SK-N-SH (cell line): ENCODE measurements around the gene SMIM1. TPM values are rescaled to one million over a fixed set of nuclear protein-coding genes. Genes with fewer than 3 reads are reported as not detected.

Experiments used
- CTCF ChIA-PET: fragments of 300-600, 350-600 bp; formaldehyde crosslinking; extraction: SDS; loops from one replicate; lab custom pipeline; 2021; lab: Yijun Ruan, JAX
- POLR2A ChIA-PET: fragments of 350-600 bp; sonication (Branson Sonifier 250); formaldehyde crosslinking; extraction: SDS; loops from one replicate; lab custom pipeline; 2020; ENCODE audit warnings: antibody characterized with exemption, inconsistent platforms; lab: Yijun Ruan, JAX
- DNase-seq: peaks from one replicate; pipeline ENCODE4 v3.0.0; 2012
- H2AFZ ChIP-seq: fragments of 200-600 bp; sonication (generic); 2 replicates; pipeline ENCODE4 v1.8.1; 2016; ENCODE audit warnings: antibody characterized with exemption, mild to moderate bottlenecking, low read depth
- H3F3A ChIP-seq: fragments of 200-600 bp; sonication (generic); replicated peaks from 2 replicates; pipeline ENCODE3; 2016; ENCODE audit warnings: antibody characterized with exemption, mild to moderate bottlenecking; ENCODE audit not compliant: insufficient read depth
- H3K27ac ChIP-seq, 2 experiments: fragments of 200-500 bp in 1 of 2; fragments of 200-600 bp in 1 of 2; sonication (Bioruptor generic) in 1 of 2; sonication (generic), shearing (Covaris generic) in 1 of 2; 2 replicates each; pipeline versions ENCODE4 v1.5.1 to v1.6.1; 2014 to 2016; ENCODE audit warnings: low read depth in 2 of 2, inconsistent platforms in 1 of 2, low read length in 1 of 2, mild to moderate bottlenecking in 1 of 2, mixed read lengths in 1 of 2
- H3K27me3 ChIP-seq: fragments of 200-600 bp; sonication (generic), shearing (Covaris generic); 2 replicates; pipeline ENCODE4 v1.6.1; 2016; ENCODE audit warnings: mixed run types; ENCODE audit not compliant: insufficient read depth
- H3K36me3 ChIP-seq, 2 experiments: fragments of 200-500 bp in 1 of 2; fragments of 200-600 bp in 1 of 2; sonication (Bioruptor generic) in 1 of 2; sonication (generic) in 1 of 2; replicated peaks in 1 of 2; 2 replicates each; pipeline versions ENCODE3 to v1.5.1; 2014 to 2016; ENCODE audit warnings: low read length in 1 of 2, mild to moderate bottlenecking in 1 of 2; ENCODE audit not compliant: insufficient read depth in 2 of 2, control insufficient read depth in 1 of 2
- H3K4me1 ChIP-seq, 2 experiments: fragments of 200-500 bp in 1 of 2; fragments of 200-600 bp in 1 of 2; sonication (Bioruptor generic) in 1 of 2; sonication (generic), shearing (Covaris generic) in 1 of 2; 2 replicates each; pipeline versions ENCODE4 v1.5.1 to v1.6.1; 2014 to 2016; ENCODE audit warnings: low read depth in 1 of 2, low read length in 1 of 2, mixed run types in 1 of 2; ENCODE audit not compliant: insufficient read depth in 2 of 2, control insufficient read depth in 1 of 2
- H3K4me2 ChIP-seq: fragments of 200-600 bp; sonication (generic), shearing (Covaris generic); 2 replicates; pipeline ENCODE4 v1.6.1; 2017; ENCODE audit warnings: mixed run types
- H3K4me3 ChIP-seq, 2 experiments: fragments of 200-500 bp in 1 of 2; fragments of 200-600 bp in 1 of 2; sonication (Bioruptor generic) in 1 of 2; sonication (generic), shearing (Covaris generic) in 1 of 2; 2 replicates each; pipeline versions ENCODE4 v1.5.1 to v1.8.1; 2014 to 2016; ENCODE audit warnings: low read depth in 2 of 2, inconsistent platforms in 1 of 2, low read length in 1 of 2, mild to moderate bottlenecking in 1 of 2, mixed read lengths in 1 of 2, moderate library complexity in 1 of 2
- H3K79me2 ChIP-seq: fragments of 200-600 bp; sonication (generic); 2 replicates; pipeline ENCODE4 v1.8.1; 2017; ENCODE audit warnings: mild to moderate bottlenecking; ENCODE audit not compliant: insufficient read depth
- H3K9ac ChIP-seq: fragments of 200-600 bp; sonication (generic); 2 replicates; pipeline ENCODE4 v1.6.1; 2017; ENCODE audit warnings: mixed run types
- H3K9me2 ChIP-seq: fragments of 200-600 bp; sonication (generic); 2 replicates; pipeline ENCODE4 v1.6.1; 2017; ENCODE audit warnings: mixed run types
- H3K9me3 ChIP-seq: fragments of 200-600 bp; sonication (generic); 2 replicates; pipeline ENCODE4 v1.6.1; 2017; ENCODE audit warnings: mixed run types, mild to moderate bottlenecking, moderate library complexity
- H4K20me1 ChIP-seq: fragments of 200-600 bp; sonication (generic); 2 replicates; pipeline ENCODE4 v1.6.1; 2017; ENCODE audit warnings: mild to moderate bottlenecking, mixed run types; ENCODE audit not compliant: insufficient read depth
- CTCF ChIP-seq: fragments of 200-600 bp; sonication (generic); IDR thresholded peaks from 2 replicates; pipeline ENCODE4 v1.6.1; 2017; ENCODE audit warnings: antibody characterized with exemption, mild to moderate bottlenecking, moderate library complexity
- EZH2phosphoT487 ChIP-seq: fragments of 200-600 bp; sonication (generic); IDR thresholded peaks from 2 replicates; pipeline ENCODE4 v1.6.1; 2017; ENCODE audit warnings: low read depth, mixed run types, mild to moderate bottlenecking, antibody characterized with exemption, moderate library complexity, borderline replicate concordance
- FOXJ3 ChIP-seq: sonication (generic); formaldehyde crosslinking; IDR thresholded peaks from 2 replicates; pipeline ENCODE4 v1.5.1; 2020; ENCODE audit warnings: mild to moderate bottlenecking, missing genetic modification reagents
- FOXM1 ChIP-seq: IDR thresholded peaks from 2 replicates; pipeline ENCODE4 v1.4.0; 2012; ENCODE audit warnings: low read depth, mild to moderate bottlenecking
- GABPA ChIP-seq: IDR thresholded peaks from 2 replicates; pipeline ENCODE4 v1.4.0; 2012; ENCODE audit warnings: low read depth, mild to moderate bottlenecking
- IRF3 ChIP-seq: fragments of 150-350 bp; IDR thresholded peaks from 2 replicates; pipeline ENCODE4 v1.6.1; 2016; ENCODE audit warnings: mild to moderate bottlenecking, low read depth, low read length
- MXI1 ChIP-seq: IDR thresholded peaks from 2 replicates; pipeline ENCODE4 v1.6.1; 2012; ENCODE audit warnings: mild to moderate bottlenecking, low read depth, low read length, improper control_type of control experiment
- NFIC ChIP-seq: IDR thresholded peaks from 2 replicates; pipeline ENCODE4 v1.4.0; 2012; ENCODE audit warnings: borderline replicate concordance
- RAD21 ChIP-seq: IDR thresholded peaks from 2 replicates; pipeline ENCODE4 v1.6.1; 2012; ENCODE audit warnings: mild to moderate bottlenecking, low read length
- SIN3A ChIP-seq: IDR thresholded peaks from 2 replicates; pipeline ENCODE4 v1.6.1; 2012; ENCODE audit warnings: low read depth, mild to moderate bottlenecking, low read length, moderate library complexity, borderline replicate concordance
- TAF1 ChIP-seq: IDR thresholded peaks from 2 replicates; pipeline ENCODE4 v1.6.1; 2012; ENCODE audit warnings: low read depth, mild to moderate bottlenecking, low read length, moderate library complexity, borderline replicate concordance
- USF1 ChIP-seq: IDR thresholded peaks from 2 replicates; pipeline ENCODE4 v1.4.0; 2012; ENCODE audit warnings: low read depth, borderline replicate concordance
- ZBTB33 ChIP-seq: IDR thresholded peaks from 2 replicates; pipeline ENCODE4 v1.4.0; 2012; ENCODE audit warnings: low read depth, borderline replicate concordance
- WGBS: methylation state at CpG from one replicate; pipeline ENCODE4 v1.1.6; 2017; ENCODE audit warnings: low lambda C conversion rate; 5-methylcytosine and 5-hydroxymethylcytosine counted together
- polyA plus RNA-seq, 3 experiments: library from polyadenylated mRNA; depleted of rRNA; stranded (reverse); fragments of >200 nt; gene quantifications; 2 replicates each; pipeline ENCODE4 v1.2.3, GENCODE V29; 2012

SMIM1 gene
- polyA plus RNA-seq, 1 of the 3 experiments (the other 2 are of a cell fraction), result 6.1 TPM

- peak overlapping the region in 1 of 2 experiments; percentile 92; a peak in 2 of 4 replicates for H3K27ac ChIP-seq
- H3K9me2 ChIP-seq, result no peaks in the 10 kb centered on the region
- TF ChIP-seq NFIC (peak; percentile 19; the same call in 1 of the 2 replicates), FOXM1 (no peak), CTCF (peak; percentile 24; the same call in 1 of the 2 replicates), SIN3A (peak; percentile 14; the same call in 1 of the 2 replicates), RAD21 (peak; percentile 47), MXI1 (peak; percentile 73)
- POLR2A ChIA-PET, result interaction anchor here (0.7 to 2.2 kb wide), 4 partner anchors 17 to 45 kb away, joined by 3 to 14 read pairs (median 6); partner anchors contain the start of gene LRRC47
- no peaks in the 10 kb centered on the region for H3K79me2 ChIP-seq
- peak overlapping the region; percentile 24; the same call in 1 of the 2 replicates for H3K4me2 ChIP-seq
- no peak overlapping the region for H2AFZ ChIP-seq
- H3K27me3 ChIP-seq, result no peaks in the 10 kb centered on the region
- no peaks in the 10 kb centered on the region for H3K9me3 ChIP-seq
- H3K4me3 ChIP-seq, result no peak overlapping the region
- H3K4me1 ChIP-seq, result peaks cover 0 to 67% of the 10 kb centered on the region in 2 experiments; a peak in 1 of 4 replicates
- CTCF ChIA-PET, result interaction anchor here (0.6 to 1.7 kb wide), 18 partner anchors 9 to 285 kb away, joined by 3 to 13 read pairs (median 4); no protein-coding TSS in a partner anchor
- 56% methylated on average over 12 of the region's 27 CpGs for WGBS
- H3K9ac ChIP-seq, result no peak overlapping the region
- no peaks in the 10 kb centered on the region for H4K20me1 ChIP-seq
- H3F3A ChIP-seq, result peaks cover 5% of the 10 kb centered on the region
- peak; percentile 87 for DNase-seq
- H3K36me3 ChIP-seq, result peaks cover 0 to 16% of the 10 kb centered on the region in 2 experiments
Measured at GRCh38 chr1:3775490-3776230, 3.1 kb downstream of the SMIM1 start.

- no peak for DNase-seq
- TF ChIP-seq SIN3A (no peak), GABPA (no peak), ZBTB33 (no peak), EZH2phosphoT487 (no peak), TAF1 (no peak), USF1 (no peak), FOXJ3 (CRISPR knock-in tag) (no peak), IRF3 (no peak)
- Histone ChIP-seq H3K9me2 (no peaks in the 10 kb centered on the region), H3K4me1 (peaks cover 0 to 66% of the 10 kb centered on the region in 2 experiments; a peak in 1 of 4 replicates), H3K4me3 (no peak overlapping the region), H3K27me3 (no peaks in the 10 kb centered on the region), H3K4me2 (no peak overlapping the region), H3K27ac (peak overlapping the region in 1 of 2 experiments; percentile 92; a peak in 2 of 4 replicates), H3K9me3 (no peaks in the 10 kb centered on the region), H3F3A (peaks cover 5% of the 10 kb centered on the region), H2AFZ (no peak overlapping the region), H4K20me1 (no peaks in the 10 kb centered on the region), H3K36me3 (peaks cover 2 to 22% of the 10 kb centered on the region in 2 experiments), H3K79me2 (no peaks in the 10 kb centered on the region), H3K9ac (no peak overlapping the region)
- CTCF ChIA-PET, result interaction anchor here (0.6 to 1.7 kb wide), 16 partner anchors 8 to 286 kb away, joined by 3 to 13 read pairs (median 4); no protein-coding TSS in a partner anchor
- POLR2A ChIA-PET, result interaction anchor here (1.0 to 2.2 kb wide), 4 partner anchors 17 to 45 kb away, joined by 3 to 14 read pairs (median 6); partner anchors contain the start of gene LRRC47
- WGBS, result 94% methylated on average over 12 of the region's 21 CpGs
Measured at GRCh38 chr1:3776231-3776961, 3.8 kb downstream of the SMIM1 start.
